Measurements from ENCODE around the gene COA5.

Gene COA5

DNA sequence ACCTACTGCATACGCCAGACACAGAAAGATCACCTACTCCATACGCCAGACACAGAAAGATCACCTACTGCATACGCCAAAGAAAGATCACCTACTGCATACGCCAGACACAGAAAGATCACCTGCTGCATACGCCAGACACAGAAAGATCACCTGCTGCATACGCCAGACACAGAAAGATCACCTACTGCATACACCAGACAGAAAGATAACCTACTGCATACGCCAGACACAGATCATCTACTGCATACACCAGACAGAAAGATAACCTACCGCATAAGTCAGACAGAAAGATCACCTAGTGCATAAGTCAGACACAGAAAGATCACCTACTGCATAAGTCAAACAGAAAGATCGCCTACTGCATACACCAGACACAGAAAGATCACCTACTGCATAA is 25.8 kb downstream of the COA5 start:
- H3K27ac Mint-ChIP-seq = no peak overlapping the region
- H3K27me3 Mint-ChIP-seq (ENCODE audit: low read depth, poor library complexity) = no peaks in the 10 kb centered on the region
- TF ChIP-seq, protein P1, sequence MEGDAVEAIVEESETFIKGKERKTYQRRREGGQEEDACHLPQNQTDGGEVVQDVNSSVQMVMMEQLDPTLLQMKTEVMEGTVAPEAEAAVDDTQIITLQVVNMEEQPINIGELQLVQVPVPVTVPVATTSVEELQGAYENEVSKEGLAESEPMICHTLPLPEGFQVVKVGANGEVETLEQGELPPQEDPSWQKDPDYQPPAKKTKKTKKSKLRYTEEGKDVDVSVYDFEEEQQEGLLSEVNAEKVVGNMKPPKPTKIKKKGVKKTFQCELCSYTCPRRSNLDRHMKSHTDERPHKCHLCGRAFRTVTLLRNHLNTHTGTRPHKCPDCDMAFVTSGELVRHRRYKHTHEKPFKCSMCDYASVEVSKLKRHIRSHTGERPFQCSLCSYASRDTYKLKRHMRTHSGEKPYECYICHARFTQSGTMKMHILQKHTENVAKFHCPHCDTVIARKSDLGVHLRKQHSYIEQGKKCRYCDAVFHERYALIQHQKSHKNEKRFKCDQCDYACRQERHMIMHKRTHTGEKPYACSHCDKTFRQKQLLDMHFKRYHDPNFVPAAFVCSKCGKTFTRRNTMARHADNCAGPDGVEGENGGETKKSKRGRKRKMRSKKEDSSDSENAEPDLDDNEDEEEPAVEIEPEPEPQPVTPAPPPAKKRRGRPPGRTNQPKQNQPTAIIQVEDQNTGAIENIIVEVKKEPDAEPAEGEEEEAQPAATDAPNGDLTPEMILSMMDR (IDR thresholded peaks at IDR 0.05) = no peak

GRCh38 chr2:98580656-98581284 is 27.5 kb downstream of the COA5 start:
- TF ChIP-seq, protein P1 (IDR thresholded peaks at IDR 0.05) = no peak
- Mint-ChIP-seq H3K9me3 (no peaks in the 10 kb centered on the region), H3K27ac (peak overlapping the region; percentile 4), H3K4me1 (peaks cover 22% of the 10 kb centered on the region), H3K4me3 (no peak overlapping the region), H3K36me3 (ENCODE audit: low read depth) (peaks cover 13% of the 10 kb centered on the region), H3K27me3 (ENCODE audit: low read depth, poor library complexity) (no peaks in the 10 kb centered on the region)
- DNase-seq = no peak

More for the DNA sequence above, 25.8 kb downstream of the COA5 start:
- peaks cover 39% of the 10 kb centered on the region for H3K4me1 Mint-ChIP-seq
- H3K36me3 Mint-ChIP-seq (ENCODE audit: low read depth) = peaks cover 18% of the 10 kb centered on the region
- H3K9me3 Mint-ChIP-seq = no peaks in the 10 kb centered on the region
- no peak overlapping the region for H3K4me3 Mint-ChIP-seq
- no peak for DNase-seq

GRCh38 chr2:98579926-98580325 is 28.4 kb downstream of the COA5 start:
- no peak overlapping the region for H3K4me3 Mint-ChIP-seq
- no peak overlapping the region for H3K27ac Mint-ChIP-seq
- no peak for DNase-seq
- peaks cover 15% of the 10 kb centered on the region for H3K4me1 Mint-ChIP-seq
- peaks cover 13% of the 10 kb centered on the region for H3K36me3 Mint-ChIP-seq (ENCODE audit: low read depth)
- no peaks in the 10 kb centered on the region for H3K27me3 Mint-ChIP-seq (ENCODE audit: low read depth, poor library complexity)
- H3K9me3 Mint-ChIP-seq = no peaks in the 10 kb centered on the region
- TF ChIP-seq, protein P1 (IDR thresholded peaks at IDR 0.05) = no peak

DNA sequence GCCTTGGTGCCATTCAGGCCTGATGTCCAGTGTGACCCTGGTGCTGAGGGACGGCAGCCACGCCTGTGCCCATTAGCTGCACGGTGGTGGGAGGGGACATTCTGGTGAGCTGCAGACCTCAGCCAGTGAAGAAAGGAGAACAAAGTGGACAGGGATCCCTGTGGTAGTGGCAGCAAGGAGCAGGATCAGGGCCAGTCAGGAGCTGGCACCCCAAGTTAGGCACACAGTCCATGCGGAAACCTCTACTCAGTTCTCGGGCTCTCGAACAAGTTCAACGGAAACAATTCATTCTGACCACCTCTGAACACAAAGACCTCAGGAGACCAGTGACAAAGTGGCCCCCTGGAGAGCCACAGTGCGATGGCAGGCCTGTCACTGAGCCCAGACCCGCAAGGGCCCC is 30.1 kb downstream of the COA5 start:
- TF ChIP-seq, protein P1 (IDR thresholded peaks at IDR 0.05) = no peak
- Mint-ChIP-seq H3K4me1 (peaks cover under 1% of the 10 kb centered on the region), H3K27me3 (ENCODE audit: low read depth, poor library complexity) (peaks cover 1% of the 10 kb centered on the region), H3K36me3 (ENCODE audit: low read depth) (peaks cover 21% of the 10 kb centered on the region), H3K9me3 (no peaks in the 10 kb centered on the region), H3K4me3 (no peak overlapping the region), H3K27ac (no peak overlapping the region)
- DNase-seq = no peak

- no peak overlapping the region for H3K4me3 Mint-ChIP-seq
- no peak overlapping the region for H3K27ac Mint-ChIP-seq
- H3K36me3 Mint-ChIP-seq (ENCODE audit: low read depth) = peaks cover 16% of the 10 kb centered on the region
- H3K27me3 Mint-ChIP-seq (ENCODE audit: low read depth, poor library complexity) = peaks cover 7% of the 10 kb centered on the region
- no peaks in the 10 kb centered on the region for H3K9me3 Mint-ChIP-seq
- DNase-seq = no peak
- no peaks in the 10 kb centered on the region for H3K4me1 Mint-ChIP-seq
- TF ChIP-seq, protein P1 (IDR thresholded peaks at IDR 0.05) = no peak
Observed at GRCh38 chr2:98577313-98577712, 31.0 kb downstream of the COA5 start.

GRCh38 chr2:98576666-98577312 is 31.5 kb downstream of the COA5 start:
- H3K27ac Mint-ChIP-seq = peak overlapping the region; percentile 48
- no peak overlapping the region for H3K4me3 Mint-ChIP-seq
- H3K36me3 Mint-ChIP-seq (ENCODE audit: low read depth) = peaks cover 13% of the 10 kb centered on the region
- H3K4me1 Mint-ChIP-seq = no peaks in the 10 kb centered on the region
- H3K9me3 Mint-ChIP-seq = no peaks in the 10 kb centered on the region
- peaks cover 7% of the 10 kb centered on the region for H3K27me3 Mint-ChIP-seq (ENCODE audit: low read depth, poor library complexity)
- DNase-seq = no peak
- TF ChIP-seq, protein P1 (IDR thresholded peaks at IDR 0.05) = no peak
